IMR-90 (cell line): Measurements from ENCODE around the gene FOXP4. TPM values are rescaled to one million over a fixed set of nuclear protein-coding genes. Genes with fewer than 3 reads are reported as not detected.

Experiments used
- ATAC-seq: fragments of 200-7000 bp; cut with Tn5 transposase; 2 replicates; pipeline ENCODE4 v1.9.1; 2020; ENCODE audit warnings: low read depth, mild to moderate bottlenecking, moderate library complexity
- BruUV-seq: library from RNA; stranded (reverse); fragments of 400-500 nt; replicated peaks from 2 replicates; lab custom pipeline; 2021; lab: Mats Ljungman, UMichigan
- CTCF ChIA-PET: fragments of 300-600 bp; formaldehyde crosslinking; extraction: SDS; loops from one replicate; lab custom pipeline; 2021; ENCODE audit warnings: antibody characterized with exemption; lab: Yijun Ruan, JAX
- POLR2A ChIA-PET: fragments of 300-600 bp; sonication (Branson Sonifier 250); formaldehyde crosslinking; loops from one replicate; lab custom pipeline; 2022; ENCODE audit warnings: antibody characterized with exemption; ENCODE audit not compliant: unreplicated experiment; lab: Charles Lee
- DNase-seq: peaks from one replicate; pipeline ENCODE4 v3.0.0; 2013
- H2AFZ ChIP-seq: replicated peaks from 2 replicates; pipeline ENCODE3; 2013; ENCODE audit warnings: low read length, mild to moderate bottlenecking; ENCODE audit not compliant: poor library complexity
- H2AK5ac ChIP-seq: 2 replicates; pipeline ENCODE4 v1.6.1; 2013; ENCODE audit warnings: low read depth, low read length, inconsistent platforms
- H2AK9ac ChIP-seq: replicated peaks from 2 replicates; pipeline ENCODE3; 2013; ENCODE audit warnings: mild to moderate bottlenecking, low read depth, low read length, moderate library complexity; ENCODE audit not compliant: poor library complexity
- H2BK120ac ChIP-seq: 2 replicates; pipeline ENCODE4 v1.6.1; 2013; ENCODE audit warnings: low read depth, low read length, inconsistent platforms
- H2BK15ac ChIP-seq: 3 replicates; pipeline ENCODE4 v1.6.1; 2013; ENCODE audit warnings: low read depth, low read length, inconsistent platforms
- H2BK20ac ChIP-seq: 2 replicates; pipeline ENCODE4 v1.6.1; 2013; ENCODE audit warnings: low read depth, mild to moderate bottlenecking, inconsistent platforms, low read length, moderate library complexity
- H2BK5ac ChIP-seq: 2 replicates; pipeline ENCODE4 v1.6.1; 2013; ENCODE audit warnings: mild to moderate bottlenecking, low read depth, low read length, inconsistent platforms; ENCODE audit not compliant: poor library complexity, severe bottlenecking
- H3K14ac ChIP-seq: replicated peaks from 2 replicates; pipeline ENCODE4 v1.6.1; 2013; ENCODE audit warnings: low read depth, low read length, inconsistent platforms
- H3K18ac ChIP-seq: 2 replicates; pipeline ENCODE4 v1.6.1; 2013; ENCODE audit warnings: low read depth, low read length, control low read depth
- H3K23ac ChIP-seq: 2 replicates; pipeline ENCODE4 v1.6.1; 2013; ENCODE audit warnings: low read depth, low read length, inconsistent platforms
- H3K27ac ChIP-seq: 2 replicates; pipeline ENCODE4 v1.5.1; 2013; ENCODE audit warnings: mild to moderate bottlenecking, control low read depth, low read length; ENCODE audit not compliant: insufficient read depth
- H3K27me3 ChIP-seq: 2 replicates; pipeline ENCODE4 v1.6.1; 2013; ENCODE audit warnings: low read length; ENCODE audit not compliant: control insufficient read depth, insufficient read depth
- H3K36me3 ChIP-seq: 2 replicates; pipeline ENCODE4 v1.6.1; 2013; ENCODE audit warnings: low read length, mixed read lengths; ENCODE audit not compliant: control insufficient read depth, insufficient read depth
- H3K4ac ChIP-seq: 2 replicates; pipeline ENCODE4 v1.6.1; 2013; ENCODE audit warnings: low read depth, low read length, inconsistent platforms
- H3K4me1 ChIP-seq: 2 replicates; pipeline ENCODE4 v1.6.1; 2013; ENCODE audit warnings: low read length, mixed read lengths; ENCODE audit not compliant: control insufficient read depth, insufficient read depth
- H3K4me2 ChIP-seq: 2 replicates; pipeline ENCODE4 v1.6.1; 2013; ENCODE audit warnings: low read depth, mild to moderate bottlenecking, control low read depth, low read length, moderate library complexity
- H3K4me3 ChIP-seq: 2 replicates; pipeline ENCODE4 v1.5.1; 2013; ENCODE audit warnings: low read depth, mild to moderate bottlenecking, control low read depth, low read length, moderate library complexity; ENCODE audit not compliant: insufficient read depth
- H3K56ac ChIP-seq: 2 replicates; pipeline ENCODE4 v1.6.1; 2013; ENCODE audit warnings: low read length, inconsistent platforms; ENCODE audit not compliant: insufficient read depth; ENCODE audit errors: extremely low read depth
- H3K79me1 ChIP-seq, 2 experiments: 2 replicates each; pipeline ENCODE4 v1.6.1; 2013; ENCODE audit warnings: low read length in 2 of 2, inconsistent platforms in 1 of 2, low read depth in 1 of 2
- H3K9ac ChIP-seq: 2 replicates; pipeline ENCODE4 v1.6.1; 2013; ENCODE audit warnings: low read depth, low read length, control low read depth
- H3K9me1 ChIP-seq: 2 replicates; pipeline ENCODE4 v1.6.1; 2013; ENCODE audit warnings: low read length, inconsistent platforms; ENCODE audit not compliant: insufficient read depth
- H3K9me3 ChIP-seq: 2 replicates; pipeline ENCODE4 v1.6.1; 2013; ENCODE audit warnings: low read length; ENCODE audit not compliant: control insufficient read depth, insufficient read depth
- H4K20me1 ChIP-seq: 2 replicates; pipeline ENCODE4 v1.6.1; 2013; ENCODE audit warnings: low read length, inconsistent platforms; ENCODE audit not compliant: insufficient read depth
- H4K5ac ChIP-seq: 2 replicates; pipeline ENCODE4 v1.6.1; 2013; ENCODE audit warnings: mild to moderate bottlenecking, low read depth, low read length, control low read depth
- H4K8ac ChIP-seq, 2 experiments: 2 replicates each; pipeline ENCODE4 v1.6.1; 2013; ENCODE audit warnings: low read depth in 2 of 2, low read length in 2 of 2, control low read depth in 1 of 2, inconsistent platforms in 1 of 2
- H4K91ac ChIP-seq: 2 replicates; pipeline ENCODE4 v1.6.1; 2013; ENCODE audit warnings: low read depth, low read length, inconsistent platforms; ENCODE audit not compliant: insufficient read depth
- FOS ChIP-seq: fragments of 150-350 bp; IDR thresholded peaks from 2 replicates; pipeline ENCODE4 v1.6.1; 2016; ENCODE audit warnings: low read depth, low read length
- MXI1 ChIP-seq: IDR thresholded peaks from 2 replicates; pipeline ENCODE4 v1.6.1; 2012; ENCODE audit warnings: low read depth, mild to moderate bottlenecking, low read length, moderate library complexity, borderline replicate concordance
- WGBS, 2 experiments: methylation state at CpG; one replicate each; pipeline versions ENCODE4 v1.1.5 to v1.1.7; 2013; ENCODE audit warnings: missing lambda C conversion rate in 2 of 2; ENCODE audit not compliant: insufficient read length in 1 of 2; ENCODE audit errors: extremely low coverage in 2 of 2; 5-methylcytosine and 5-hydroxymethylcytosine counted together
- dilution Hi-C: fragments of 300-500 bp; cut with HindIII; formaldehyde crosslinking; loops from one replicate; pipeline ENCODE4 v1.14.3; 2018; ENCODE audit warnings: low sequenced_read_pairs; ENCODE audit not compliant: unreplicated experiment
- in situ Hi-C: fragments of 300-500 bp; cut with MboI; formaldehyde crosslinking; loops from 3 replicates; pipeline ENCODE4 v1.14.3; 2019; ENCODE audit warnings: low sequenced_read_pairs, inconsistent platforms, mixed read lengths
- intact Hi-C: fragments of 100-400 bp; cut with micrococcal nuclease; formaldehyde crosslinking; loops from 2 replicates; pipeline ENCODE4 v1.10.0; 2022
- polyA plus RNA-seq, 3 experiments: library from polyadenylated mRNA; depleted of rRNA; stranded (reverse); fragments of >200 nt; gene quantifications; 2 replicates each; pipeline ENCODE4 v1.2.3, GENCODE V29; 2012; ENCODE audit warnings: low replicate concordance in 1 of 3
- total RNA-seq: library from RNA; depleted of rRNA; stranded (reverse); fragments of >200 nt; gene quantifications from 2 replicates; pipeline ENCODE4 v1.2.3, GENCODE V29; 2012

The FOXP4 gene
- total and polyA plus RNA-seq, 2 of the 4 experiments (the other 2 are of a cell fraction), result 0.72 to 9.5 TPM

DNA sequence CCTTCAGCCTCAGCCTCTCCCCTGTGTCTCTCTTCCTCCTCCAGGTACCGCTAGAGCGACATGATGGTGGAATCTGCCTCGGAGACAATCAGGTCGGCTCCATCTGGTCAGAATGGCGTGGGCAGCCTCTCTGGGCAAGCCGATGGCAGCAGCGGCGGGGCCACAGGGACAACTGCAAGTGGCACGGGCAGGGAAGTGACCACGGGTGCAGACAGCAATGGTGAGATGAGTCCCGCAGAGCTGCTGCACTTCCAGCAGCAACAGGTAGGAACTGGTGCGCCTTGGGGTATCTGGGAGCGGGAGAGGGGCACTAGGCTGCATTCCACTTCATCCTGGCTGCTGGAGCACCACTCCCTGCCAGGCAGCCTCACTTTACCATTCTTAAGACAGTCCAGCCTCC, 19.5 kb downstream of the FOXP4 start:
- Histone ChIP-seq H3K9ac (no peak overlapping the region), H3K14ac (no peak overlapping the region), H3K56ac (no peak overlapping the region), H3K4me1 (peaks cover 10% of the 10 kb centered on the region; the same call in 1 of the 2 replicates), H2BK20ac (no peak overlapping the region), H3K4me3 (no peak overlapping the region), H3K9me1 (peaks cover 30% of the 10 kb centered on the region; the same call in 1 of the 2 replicates), H2BK5ac (no peak overlapping the region), H2AK9ac (no peak overlapping the region), H3K9me3 (no peaks in the 10 kb centered on the region), H3K79me1 (peaks cover 12 to 47% of the 10 kb centered on the region in 2 experiments), H3K27ac (no peak overlapping the region), H2BK15ac (no peak overlapping the region), H2AFZ (no peak overlapping the region), H3K27me3 (no peaks in the 10 kb centered on the region), H3K4ac (no peak overlapping the region), H3K18ac (no peak overlapping the region), H2AK5ac (no peak overlapping the region), H3K23ac (no peak overlapping the region), H4K20me1 (peaks cover 5% of the 10 kb centered on the region; the same call in 1 of the 2 replicates), H4K5ac (no peak overlapping the region), H4K8ac (no peak overlapping the region), H3K36me3 (peaks cover 22% of the 10 kb centered on the region), H2BK120ac (no peak overlapping the region), H3K4me2 (no peak overlapping the region), H4K91ac (no peak overlapping the region)
- ATAC-seq (no peak), DNase-seq (no peak)
- dilution Hi-C loops (no loop called here), in situ Hi-C loops (no loop called here), intact Hi-C loops (no loop called here)
- no TSS peak for BruUV-seq
- 100% methylated on average over 1 of the region's 13 CpGs; no CpG with 5 or more reads in 1 of the 2 experiments for WGBS, 2 experiments
- TF ChIP-seq MXI1 (no peak), FOS (no peak)
- ChIA-PET CTCF (no interaction called here), POLR2A (no interaction called here)
